Bronchial epithelial cell (primary cell): ENCODE results near the gene SPATS2L. TPM values are rescaled to one million over a fixed set of nuclear protein-coding genes. Genes with fewer than 3 reads are reported as not detected.

Experiments used
- DNase-seq: peaks from one replicate; pipeline ENCODE4 v3.0.0-alpha.2; 2010; ENCODE audit warnings: low read depth
- FAIRE-seq: peaks from 2 replicates; lab custom pipeline; 2011; peaks lifted over from hg19 to GRCh38; lab: Jason Lieb, UNC
- H3K27me3 ChIP-seq: 2 replicates; pipeline ENCODE4 v1.5.1; 2011; ENCODE audit warnings: low read length; ENCODE audit not compliant: control insufficient read depth, insufficient read depth
- H3K36me3 ChIP-seq: 2 replicates; pipeline ENCODE4 v1.5.1; 2011; ENCODE audit warnings: low read length; ENCODE audit not compliant: control insufficient read depth, insufficient read depth
- H3K4me3 ChIP-seq: 2 replicates; pipeline ENCODE4 v1.5.1; 2011; ENCODE audit warnings: mild to moderate bottlenecking, low read depth, low read length, control low read depth
- total RNA-seq: library from RNA; depleted of rRNA; stranded (reverse); fragments of >200 nt; gene quantifications from 2 replicates; pipeline ENCODE4 v1.2.1, GENCODE V29; 2014
- TF ChIP-seq, protein P1 (sequence below): IDR thresholded peaks from 2 replicates; pipeline ENCODE4 v1.5.1; 2011; ENCODE audit warnings: mild to moderate bottlenecking, moderate library complexity, low read length, control low read depth, inconsistent platforms; ENCODE audit not compliant: insufficient read depth, severe bottlenecking

Gene SPATS2L
- total RNA-seq, 1 donor from 2014 or later, result 37.6 TPM

GRCh38 chr2:200348897-200349563, 42.5 kb downstream of the SPATS2L start:
- no peak for FAIRE-seq
- TF ChIP-seq, protein P1, sequence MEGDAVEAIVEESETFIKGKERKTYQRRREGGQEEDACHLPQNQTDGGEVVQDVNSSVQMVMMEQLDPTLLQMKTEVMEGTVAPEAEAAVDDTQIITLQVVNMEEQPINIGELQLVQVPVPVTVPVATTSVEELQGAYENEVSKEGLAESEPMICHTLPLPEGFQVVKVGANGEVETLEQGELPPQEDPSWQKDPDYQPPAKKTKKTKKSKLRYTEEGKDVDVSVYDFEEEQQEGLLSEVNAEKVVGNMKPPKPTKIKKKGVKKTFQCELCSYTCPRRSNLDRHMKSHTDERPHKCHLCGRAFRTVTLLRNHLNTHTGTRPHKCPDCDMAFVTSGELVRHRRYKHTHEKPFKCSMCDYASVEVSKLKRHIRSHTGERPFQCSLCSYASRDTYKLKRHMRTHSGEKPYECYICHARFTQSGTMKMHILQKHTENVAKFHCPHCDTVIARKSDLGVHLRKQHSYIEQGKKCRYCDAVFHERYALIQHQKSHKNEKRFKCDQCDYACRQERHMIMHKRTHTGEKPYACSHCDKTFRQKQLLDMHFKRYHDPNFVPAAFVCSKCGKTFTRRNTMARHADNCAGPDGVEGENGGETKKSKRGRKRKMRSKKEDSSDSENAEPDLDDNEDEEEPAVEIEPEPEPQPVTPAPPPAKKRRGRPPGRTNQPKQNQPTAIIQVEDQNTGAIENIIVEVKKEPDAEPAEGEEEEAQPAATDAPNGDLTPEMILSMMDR, result no peak
- no peak for DNase-seq
- peaks cover 3% of the 10 kb centered on the region for H3K36me3 ChIP-seq
- no peaks in the 10 kb centered on the region for H3K27me3 ChIP-seq
- no peak overlapping the region for H3K4me3 ChIP-seq

- Histone ChIP-seq H3K36me3 (peaks cover 3% of the 10 kb centered on the region), H3K27me3 (no peaks in the 10 kb centered on the region), H3K4me3 (no peak overlapping the region)
- TF ChIP-seq, protein P1, result no peak
- DNase-seq (no peak), FAIRE-seq (no peak)
These were observed 43.4 kb downstream of the SPATS2L start for GRCh38 chr2:200349868-200350267.

GRCh38 chr2:200350850-200351285, 44.4 kb downstream of the SPATS2L start:
- DNase-seq (peak; percentile 41), FAIRE-seq (peak; percentile 18)

DNA sequence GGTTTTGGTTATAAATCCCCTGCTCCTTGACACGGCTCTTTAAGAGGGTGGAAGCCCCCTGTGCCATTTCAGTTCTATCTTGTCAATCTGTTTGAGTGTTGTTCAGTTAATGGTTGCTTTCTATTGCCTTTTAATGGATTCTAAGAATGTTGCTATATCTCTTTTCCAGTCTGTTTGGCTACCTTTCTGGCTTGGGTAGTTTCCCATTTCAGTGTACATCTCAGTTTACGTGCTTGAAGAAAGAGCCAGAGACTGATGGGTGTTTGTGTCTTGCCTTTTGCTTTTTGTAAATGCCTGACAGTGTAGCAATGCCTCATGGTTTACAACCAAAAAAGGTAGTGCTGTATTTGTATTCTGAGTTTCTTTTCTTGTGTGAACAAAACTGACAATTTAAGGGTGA, 45.3 kb downstream of the SPATS2L start:
- H3K4me3 ChIP-seq, result no peak overlapping the region
- peaks cover 5% of the 10 kb centered on the region for H3K36me3 ChIP-seq
- TF ChIP-seq, protein P1, result no peak
- DNase-seq (no peak), FAIRE-seq (no peak)
- H3K27me3 ChIP-seq, result no peaks in the 10 kb centered on the region

More at GRCh38 chr2:200350850-200351285, 44.4 kb downstream of the SPATS2L start:
- Histone ChIP-seq H3K4me3 (no peak overlapping the region), H3K27me3 (no peaks in the 10 kb centered on the region), H3K36me3 (peaks cover 5% of the 10 kb centered on the region)
- TF ChIP-seq, protein P1, result no peak

DNA sequence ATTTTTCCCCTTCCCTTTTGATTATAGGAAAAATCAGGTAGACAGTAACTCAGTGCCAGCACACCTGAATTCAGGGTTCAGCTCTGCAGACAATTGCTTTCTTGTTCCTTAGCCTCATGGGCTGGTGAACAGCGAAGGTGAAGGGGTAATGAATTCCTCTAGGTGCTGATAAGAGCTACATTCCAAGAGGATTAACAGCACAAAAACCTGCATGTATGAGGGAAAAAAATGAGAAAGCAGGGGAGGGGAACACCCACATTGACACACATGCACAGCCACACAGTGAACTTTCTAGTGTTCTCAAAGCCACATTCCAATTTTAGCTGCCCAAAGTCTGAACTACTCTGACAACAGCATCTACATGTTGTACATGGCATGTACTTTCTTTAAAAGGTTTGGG, 46.1 kb downstream of the SPATS2L start:
- peak; percentile 84 for DNase-seq
- Histone ChIP-seq H3K4me3 (no peak overlapping the region), H3K36me3 (peaks cover 5% of the 10 kb centered on the region), H3K27me3 (no peaks in the 10 kb centered on the region)
- TF ChIP-seq, protein P1, result no peak
- FAIRE-seq, result peak; percentile 28
